GM12864 (cell line): ENCODE measurements around the gene PPP3R1.
"Not testable (repeated sequence)": the region's sequence is repeated elsewhere in the genome, so short reads cannot be mapped to it uniquely, and the experiment has no call there.

Source experiments
- DNase-seq: peaks from one replicate; pipeline ENCODE4 v3.0.0-alpha.2; 2011; ENCODE audit warnings: low read depth
- H3K4me3 ChIP-seq: 2 replicates; pipeline ENCODE4 v1.5.1; 2011; ENCODE audit warnings: mild to moderate bottlenecking, low read depth, low read length, control low read depth
- TF ChIP-seq, protein P1 (sequence below): IDR thresholded peaks from 2 replicates; pipeline ENCODE4 v1.5.1; 2011; ENCODE audit warnings: low read depth, mild to moderate bottlenecking, moderate library complexity, low read length, control low read depth, inconsistent platforms; ENCODE audit errors: missing control alignments

The PPP3R1 gene

GRCh38 chr2:68185541-68186164 is 66.7 kb downstream of the PPP3R1 start:
- DNase-seq: peak; percentile 40
- no peak overlapping the region for H3K4me3 ChIP-seq
- TF ChIP-seq, protein P1, sequence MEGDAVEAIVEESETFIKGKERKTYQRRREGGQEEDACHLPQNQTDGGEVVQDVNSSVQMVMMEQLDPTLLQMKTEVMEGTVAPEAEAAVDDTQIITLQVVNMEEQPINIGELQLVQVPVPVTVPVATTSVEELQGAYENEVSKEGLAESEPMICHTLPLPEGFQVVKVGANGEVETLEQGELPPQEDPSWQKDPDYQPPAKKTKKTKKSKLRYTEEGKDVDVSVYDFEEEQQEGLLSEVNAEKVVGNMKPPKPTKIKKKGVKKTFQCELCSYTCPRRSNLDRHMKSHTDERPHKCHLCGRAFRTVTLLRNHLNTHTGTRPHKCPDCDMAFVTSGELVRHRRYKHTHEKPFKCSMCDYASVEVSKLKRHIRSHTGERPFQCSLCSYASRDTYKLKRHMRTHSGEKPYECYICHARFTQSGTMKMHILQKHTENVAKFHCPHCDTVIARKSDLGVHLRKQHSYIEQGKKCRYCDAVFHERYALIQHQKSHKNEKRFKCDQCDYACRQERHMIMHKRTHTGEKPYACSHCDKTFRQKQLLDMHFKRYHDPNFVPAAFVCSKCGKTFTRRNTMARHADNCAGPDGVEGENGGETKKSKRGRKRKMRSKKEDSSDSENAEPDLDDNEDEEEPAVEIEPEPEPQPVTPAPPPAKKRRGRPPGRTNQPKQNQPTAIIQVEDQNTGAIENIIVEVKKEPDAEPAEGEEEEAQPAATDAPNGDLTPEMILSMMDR: peak; percentile 80

- TF ChIP-seq, protein P1: no peak
- no peak for DNase-seq
- H3K4me3 ChIP-seq: no peak overlapping the region
Measured at GRCh38 chr2:68182902-68183301, 69.4 kb downstream of the PPP3R1 start.

DNA sequence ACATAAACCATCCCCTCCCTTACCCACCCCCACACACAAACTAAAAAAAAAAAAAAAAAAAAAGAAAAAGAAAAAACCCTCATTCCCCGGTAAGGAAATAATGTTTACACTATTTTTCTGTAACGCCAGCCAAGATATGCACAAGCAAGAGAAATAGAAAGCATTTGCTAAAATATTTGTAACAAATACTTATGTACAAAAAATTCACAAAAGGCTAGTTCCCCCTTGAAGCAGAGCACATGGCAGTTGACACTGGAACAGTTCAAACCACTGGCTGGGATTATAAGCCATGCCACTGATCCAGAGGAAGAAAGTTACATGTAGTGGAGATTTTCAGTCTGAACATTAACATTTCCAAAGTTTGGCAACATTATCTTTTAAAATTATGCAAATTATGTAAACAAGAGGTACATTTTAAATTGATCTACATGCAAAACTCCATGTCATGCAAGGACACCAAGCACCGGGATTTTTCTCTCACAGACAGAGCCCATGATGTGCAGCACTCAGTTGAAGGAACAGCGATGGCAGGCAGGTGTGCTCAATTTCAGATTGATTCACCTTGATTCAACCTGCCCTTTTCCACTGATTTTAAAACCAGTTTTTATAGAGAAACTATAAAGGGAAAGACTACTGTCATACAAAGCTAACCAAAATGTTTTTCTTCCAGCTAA is 73.2 kb downstream of the PPP3R1 start:
- no peak for DNase-seq
- TF ChIP-seq, protein P1: no peak
- H3K4me3 ChIP-seq: no peak overlapping the region

GRCh38 chr2:68178432-68178831 is 73.9 kb downstream of the PPP3R1 start:
- TF ChIP-seq, protein P1: no peak
- no peak for DNase-seq
- no peak overlapping the region for H3K4me3 ChIP-seq

- no peak for DNase-seq
- no peak overlapping the region for H3K4me3 ChIP-seq
- TF ChIP-seq, protein P1: no peak
Measured at GRCh38 chr2:68177541-68177940, 74.8 kb downstream of the PPP3R1 start.

DNA sequence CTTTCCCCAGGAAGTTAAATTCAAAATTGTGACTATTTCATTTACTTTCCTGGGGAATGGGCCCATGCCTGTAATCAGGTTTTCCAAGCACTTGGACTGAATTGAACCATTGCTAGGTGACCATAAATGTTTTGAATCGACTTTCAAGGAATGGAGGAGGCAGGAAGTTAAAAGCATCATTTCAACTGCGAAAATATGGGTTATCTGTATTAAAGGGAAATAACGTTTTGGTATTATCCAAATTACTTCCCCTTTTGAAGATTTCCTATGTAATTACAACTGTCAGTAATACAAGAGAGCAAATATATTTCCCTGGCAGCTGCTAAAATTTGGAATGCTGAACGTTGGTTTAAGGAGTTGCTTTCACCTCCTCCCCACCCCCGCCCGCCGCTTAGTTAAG is 75.7 kb downstream of the PPP3R1 start:
- TF ChIP-seq, protein P1: no peak
- H3K4me3 ChIP-seq: no peak overlapping the region
- DNase-seq: no peak

GRCh38 chr2:68175210-68175609 is 77.1 kb downstream of the PPP3R1 start:
- DNase-seq: not testable (repeated sequence)

More at GRCh38 chr2:68175210-68175609, 77.1 kb downstream of the PPP3R1 start:
- H3K4me3 ChIP-seq: not testable (repeated sequence)
